Stimulated activated CD4-positive, alpha-beta T cell treated with anti-CD3 and anti-CD28 coated beads, Interleukin-1b, Interleukin-23, amount 100 ng/mL, for 24 hours (primary cell): ENCODE data around the gene HAND2.

ENCODE experiments used
- DNase-seq, 4 experiments: peaks; one replicate each; pipeline ENCODE4 v3.0.0-alpha.2; 2020; ENCODE audit warnings: low read depth in 4 of 4, low spot score in 1 of 4

HAND2 gene

DNA sequence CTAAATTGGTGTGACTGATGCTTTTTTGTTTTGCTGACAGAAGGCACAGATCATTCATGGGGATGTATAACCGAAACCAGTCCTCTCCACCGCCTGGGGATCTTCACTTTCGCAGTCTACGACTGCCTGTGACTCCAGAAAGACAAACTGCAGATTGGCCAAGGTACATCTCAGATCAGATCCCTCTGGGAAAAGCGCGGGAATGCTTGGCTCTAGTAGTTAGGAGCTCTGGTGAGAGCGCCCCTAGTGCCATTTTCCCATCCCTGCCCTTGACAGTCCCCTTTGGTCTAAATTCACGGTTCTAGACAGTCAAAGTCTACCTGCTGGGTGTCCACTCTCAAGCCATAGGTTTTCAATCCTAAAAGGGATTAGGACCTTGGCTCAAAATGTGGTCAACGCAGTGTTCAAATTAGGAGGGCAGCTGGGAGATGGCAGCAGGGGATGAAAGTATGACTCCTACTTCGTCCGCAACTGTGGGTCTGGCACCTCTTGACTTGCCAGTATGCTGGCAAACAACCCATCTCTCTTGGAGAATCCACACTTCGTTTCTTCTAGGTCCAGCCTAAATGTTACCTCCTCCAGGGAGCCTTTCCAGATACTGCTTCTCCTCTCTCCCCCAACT lies 6.9 kb upstream of the HAND2 start:
- DNase-seq, result no peak

DNA sequence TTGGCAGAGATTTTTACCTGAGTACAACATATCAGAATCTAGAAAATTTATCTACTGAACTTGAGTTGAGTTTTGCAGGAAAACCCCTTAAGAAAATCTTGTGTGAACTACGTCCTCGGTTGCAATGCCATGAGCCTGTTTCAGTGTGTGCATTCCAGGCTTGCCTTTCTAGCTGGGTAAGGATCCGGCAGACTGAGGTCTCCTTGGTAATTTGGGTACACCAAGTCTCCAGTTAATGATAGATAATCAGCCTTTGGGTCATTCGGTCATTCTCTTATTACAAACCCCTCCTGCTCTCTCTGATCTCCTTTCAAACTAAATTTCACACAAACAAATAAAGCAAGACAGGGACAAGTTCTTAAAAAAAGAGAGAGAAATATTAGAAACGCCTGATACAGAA lies 5.9 kb upstream of the HAND2 start:
- no peak for DNase-seq

DNA sequence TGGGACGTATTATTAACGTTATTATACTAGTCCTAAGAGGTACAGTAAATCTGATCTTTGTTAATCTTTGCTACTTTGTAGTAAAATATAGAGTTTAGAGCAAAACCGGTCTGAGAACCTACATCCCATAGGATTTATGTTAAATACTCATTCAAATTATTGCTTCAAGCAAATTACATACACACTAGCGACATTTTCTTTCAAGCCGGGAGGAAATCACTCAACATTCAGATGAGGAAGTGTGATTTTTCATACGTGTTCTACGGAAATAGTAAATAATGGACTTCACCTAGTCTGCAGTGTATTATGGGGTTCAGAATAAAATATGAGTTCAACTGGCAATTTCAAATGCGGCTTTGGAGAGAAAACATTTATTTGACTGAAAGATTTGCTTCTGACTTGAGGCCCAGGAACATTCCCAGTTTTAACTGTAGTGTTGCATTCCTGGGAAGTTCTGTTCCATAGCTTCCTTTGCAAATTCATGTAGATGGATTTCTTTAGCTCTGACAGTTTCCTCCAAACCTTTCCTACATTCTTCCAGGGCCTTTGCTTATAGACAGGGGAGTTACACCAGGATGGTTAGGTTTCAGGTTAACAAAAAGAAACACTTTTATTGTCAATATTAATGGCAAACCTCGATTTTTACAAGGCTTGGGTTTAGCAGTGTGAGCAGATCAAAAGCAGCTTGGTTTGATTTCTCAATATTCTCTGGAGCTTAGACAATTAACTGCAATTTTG lies 5.3 kb upstream of the HAND2 start:
- no peak for DNase-seq

DNA sequence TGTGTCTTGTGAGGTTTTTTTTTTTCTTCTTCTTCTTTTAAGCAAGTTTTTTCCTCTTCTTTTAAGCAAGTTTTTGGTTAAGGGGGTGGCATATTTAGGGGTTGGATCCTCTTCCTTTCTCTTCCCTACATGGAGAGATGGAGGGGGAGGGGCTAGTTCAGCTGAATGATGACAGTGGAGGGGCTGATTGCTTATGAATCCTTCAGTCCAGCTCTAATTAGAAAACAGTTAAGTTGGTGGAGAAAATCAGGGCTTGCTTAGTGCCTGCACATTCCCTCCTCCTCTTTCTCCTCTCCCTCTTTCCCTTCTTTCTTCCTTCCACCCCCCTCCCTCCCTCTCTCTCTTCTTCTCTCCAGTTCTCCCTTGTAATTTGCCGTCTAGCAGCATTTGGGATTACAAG lies 4.4 kb upstream of the HAND2 start:
- DNase-seq, result no peak

DNA sequence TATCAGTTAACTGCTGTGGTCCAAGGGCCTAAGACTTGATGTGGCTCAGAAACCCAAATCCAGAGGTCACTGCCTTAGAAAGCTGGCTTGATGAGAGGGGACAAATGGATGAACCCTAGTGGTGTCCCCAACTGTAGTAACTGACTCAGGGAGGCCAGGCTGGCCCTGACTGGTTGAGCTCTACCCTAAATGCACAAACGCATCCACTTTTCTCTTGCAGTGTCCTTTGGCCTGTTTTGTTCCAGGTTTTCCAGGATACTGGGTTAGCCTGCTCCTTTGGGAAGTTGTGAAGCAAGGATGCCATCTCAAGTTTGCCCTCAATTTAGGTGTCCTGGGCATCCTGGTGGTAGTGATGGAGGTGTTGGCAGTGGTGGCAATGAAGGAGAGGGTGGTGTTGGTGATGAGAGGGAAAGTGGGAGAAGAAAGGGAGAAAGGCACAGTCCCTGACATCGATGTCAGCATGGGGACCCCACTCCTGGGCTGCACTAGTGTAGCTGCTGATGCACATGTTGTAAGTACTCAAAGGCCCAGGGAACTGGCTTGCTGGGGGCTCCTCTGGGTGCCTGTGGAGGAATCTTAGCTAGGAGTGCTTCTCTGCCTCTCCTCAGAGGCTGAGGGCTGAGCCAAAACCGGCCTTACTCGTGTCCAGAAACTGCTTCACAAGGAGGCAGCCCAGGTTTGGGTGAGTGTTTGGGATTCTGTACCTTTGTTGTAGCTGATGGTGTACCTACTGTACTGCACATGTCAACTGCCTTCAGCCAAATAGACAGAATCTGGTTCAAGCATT lies 2.9 kb upstream of the HAND2 start:
- DNase-seq, result no peak

DNA sequence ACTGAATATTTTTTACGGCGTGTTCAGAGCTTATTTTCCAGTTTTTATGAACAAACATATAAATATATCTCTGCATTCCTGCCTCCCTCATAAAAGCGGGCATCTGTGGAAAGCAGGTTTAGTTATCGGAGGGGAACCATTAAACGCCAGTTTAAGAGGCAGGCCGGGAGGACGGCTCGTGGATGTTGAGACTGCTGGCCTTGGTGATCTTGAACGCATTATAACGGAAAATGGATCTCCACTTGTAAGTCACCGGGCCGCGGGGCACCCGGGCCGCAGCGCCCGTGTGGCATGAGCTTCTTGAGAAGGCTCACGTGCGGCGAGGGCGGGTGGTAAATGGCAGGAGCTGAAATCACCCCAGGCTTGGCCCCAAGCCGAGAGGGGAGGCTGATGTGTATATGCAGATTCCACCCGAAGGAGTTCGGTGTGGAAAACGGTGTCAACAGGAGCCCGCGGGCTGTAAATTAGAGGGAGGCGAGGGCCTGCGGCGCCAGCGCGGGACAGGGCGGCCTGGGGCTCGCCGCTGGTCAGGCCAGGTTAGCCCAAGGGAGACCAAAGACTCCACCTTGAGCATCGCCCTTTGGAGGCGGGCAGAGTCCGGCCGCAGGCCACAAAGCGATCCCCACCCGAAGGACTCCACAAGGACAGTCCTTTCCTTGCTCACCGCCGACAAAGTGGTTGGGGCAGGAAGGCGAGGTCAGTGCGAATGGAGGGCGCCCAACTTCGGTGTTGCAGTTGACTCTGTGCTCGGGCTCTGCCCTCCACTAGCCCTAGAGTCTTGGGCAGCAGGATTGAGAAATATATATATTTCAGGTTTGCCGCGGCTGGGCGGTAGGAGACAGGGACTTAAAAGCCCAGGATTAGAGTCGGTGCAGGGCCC lies 1.3 kb upstream of the HAND2 start:
- no peak for DNase-seq

DNA sequence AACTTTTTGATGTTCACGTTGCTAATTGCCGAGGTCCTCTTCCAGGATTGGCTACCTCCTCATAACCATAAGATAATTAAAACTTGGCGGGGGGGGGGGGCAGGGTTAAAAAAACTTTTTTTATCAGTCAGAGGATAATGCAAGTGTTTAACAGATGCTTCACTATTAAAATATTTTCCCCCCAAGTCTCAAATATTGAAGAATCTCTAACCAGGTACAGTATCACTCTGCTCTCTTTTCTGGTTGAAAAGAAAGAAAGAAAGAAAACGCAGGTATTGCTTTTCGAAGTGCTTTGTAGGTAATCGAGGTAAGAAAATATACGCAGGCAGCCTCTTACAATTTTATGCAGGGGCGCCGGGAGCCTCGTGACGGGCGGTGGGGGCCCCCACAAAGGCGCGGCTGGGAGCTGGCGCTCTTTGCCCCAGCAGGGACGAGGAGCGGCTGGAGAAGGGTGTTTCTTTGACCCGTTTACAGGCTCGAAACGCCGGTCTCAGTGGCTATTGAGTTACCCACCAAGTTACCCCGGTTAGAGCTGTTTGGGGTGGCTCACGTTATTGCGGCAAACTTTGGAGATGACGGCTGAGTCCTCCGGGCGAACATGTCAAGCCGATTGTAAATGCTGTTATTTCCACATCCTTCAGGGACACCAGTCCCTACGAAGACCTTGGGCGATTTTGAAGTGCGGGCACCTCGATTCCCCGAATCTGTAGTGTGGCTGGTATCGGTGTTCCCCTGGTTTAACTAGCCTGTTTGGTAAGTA lies 477 bp upstream of the HAND2 start:
- no peak for DNase-seq

DNA sequence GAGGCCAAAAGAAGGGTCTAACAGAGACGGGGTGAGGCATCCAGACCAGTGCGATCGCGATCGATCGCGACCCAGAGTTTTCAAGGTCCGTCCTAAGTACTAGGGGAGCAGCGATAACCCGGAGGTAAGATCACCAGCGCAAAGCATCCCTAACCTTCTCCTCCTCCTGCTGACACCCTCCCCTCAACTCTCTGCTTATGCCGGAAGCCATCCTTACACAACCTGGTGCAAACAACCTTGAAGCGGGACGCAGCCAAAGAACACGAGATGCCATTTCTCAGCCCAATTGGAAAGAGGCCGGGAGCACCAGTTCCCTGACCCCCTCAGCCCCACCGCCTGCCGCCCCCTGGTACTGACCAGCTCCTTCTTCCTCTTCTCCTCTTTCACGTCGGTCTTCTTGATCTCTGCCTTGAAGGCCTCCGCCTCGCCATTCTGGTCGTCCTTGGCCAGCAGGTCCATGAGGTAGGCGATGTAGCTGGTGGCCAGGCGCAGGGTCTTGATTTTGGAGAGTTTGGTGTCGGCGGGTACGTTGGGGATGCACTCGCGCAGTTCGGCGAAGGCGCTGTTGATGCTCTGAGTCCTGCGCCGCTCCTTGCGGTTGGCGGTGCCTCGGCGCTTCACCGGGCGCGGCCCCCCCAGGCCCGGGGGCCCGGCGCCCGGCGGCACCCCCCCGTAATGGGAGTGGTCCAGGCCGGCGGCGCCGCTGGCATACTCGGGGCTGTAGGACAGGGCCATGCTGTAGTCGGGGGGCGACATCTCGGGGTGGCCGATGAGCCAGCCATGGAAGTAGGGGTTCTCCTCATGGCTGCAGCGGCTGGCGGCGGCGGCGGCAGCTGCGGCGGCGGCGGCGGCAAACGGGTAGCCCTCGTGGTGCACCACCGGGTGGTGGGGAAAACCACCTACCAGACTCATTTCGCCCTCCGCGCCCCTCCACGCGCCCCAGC lies 1.4 kb downstream of the HAND2 start:
- DNase-seq, result no peak

DNA sequence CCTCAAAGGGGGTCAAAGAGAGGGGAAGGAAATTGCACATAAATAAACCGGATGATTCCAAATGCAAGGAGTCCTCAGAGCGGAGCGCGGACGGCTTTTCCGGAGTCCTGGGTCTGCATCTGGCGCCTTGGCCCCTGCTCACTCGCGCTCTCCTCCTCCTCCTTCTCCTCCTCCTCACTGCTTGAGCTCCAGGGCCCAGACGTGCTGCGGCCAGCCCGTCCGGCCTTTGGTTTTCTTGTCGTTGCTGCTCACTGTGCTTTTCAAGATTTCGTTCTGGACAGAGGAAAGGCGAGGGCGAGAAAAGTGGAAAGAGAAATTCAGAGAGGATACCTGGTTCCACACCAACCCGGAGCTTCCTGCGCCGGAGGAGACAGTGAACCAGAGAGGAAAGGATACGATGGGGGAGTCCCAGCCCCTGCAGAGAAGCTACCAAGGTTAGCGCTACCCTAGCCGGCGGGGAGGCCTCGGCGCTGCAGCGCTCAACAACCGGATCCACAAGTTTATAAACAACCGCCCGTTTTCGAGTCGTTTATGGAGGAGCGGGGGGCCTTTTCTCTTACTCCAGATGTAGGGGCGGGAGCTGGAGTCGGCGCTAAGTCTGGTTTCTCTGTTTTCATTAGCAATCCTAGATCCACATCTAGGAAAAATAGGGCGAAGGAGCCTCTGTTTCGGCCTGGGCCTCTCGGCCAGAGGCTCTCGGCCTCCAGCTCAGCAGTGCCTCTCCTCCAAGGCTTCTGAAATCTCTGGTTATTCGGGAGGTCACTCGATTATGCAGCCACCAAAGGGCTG lies 2.7 kb downstream of the HAND2 start:
- DNase-seq, result no peak

DNA sequence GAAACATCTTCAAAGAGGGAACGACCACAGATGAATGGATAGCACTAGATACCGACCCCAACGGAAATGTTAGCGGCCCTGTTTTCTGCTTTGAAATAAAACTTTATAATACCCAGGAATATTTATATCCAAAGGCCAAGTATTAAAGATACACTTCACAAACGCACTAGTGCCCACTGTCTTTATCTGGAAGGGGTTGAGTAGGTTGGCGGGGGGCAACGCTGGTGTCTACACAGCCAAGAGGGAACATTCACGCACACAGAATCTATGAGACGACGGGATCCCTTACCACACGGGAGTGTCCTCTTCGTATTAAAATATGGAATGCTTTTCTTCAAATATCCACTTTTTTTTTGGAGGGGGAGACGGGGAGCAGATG lies 3.3 kb downstream of the HAND2 start:
- DNase-seq, result no peak

DNA sequence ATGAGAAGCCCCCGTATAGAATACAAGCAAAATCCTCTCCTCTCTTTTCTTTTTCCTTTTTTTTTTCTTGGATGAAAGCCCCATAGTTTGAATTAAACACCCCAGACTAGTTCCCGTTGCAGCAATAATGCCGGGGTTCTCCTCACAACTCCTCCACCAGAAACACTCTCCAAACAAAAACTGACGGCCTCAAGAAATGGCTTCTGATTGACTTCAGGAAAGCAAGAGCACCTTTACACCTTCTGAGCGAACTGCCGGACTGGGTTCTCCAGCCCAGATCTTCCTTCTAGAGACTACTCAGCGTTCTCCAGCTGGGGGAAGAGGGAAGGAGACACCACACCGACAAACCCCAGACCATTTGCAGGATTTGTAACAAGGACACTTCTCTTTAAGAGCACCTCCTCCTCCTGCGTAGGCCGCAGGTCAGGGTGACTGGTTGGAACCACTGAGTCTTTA lies 4.0 kb downstream of the HAND2 start:
- DNase-seq, result no peak

DNA sequence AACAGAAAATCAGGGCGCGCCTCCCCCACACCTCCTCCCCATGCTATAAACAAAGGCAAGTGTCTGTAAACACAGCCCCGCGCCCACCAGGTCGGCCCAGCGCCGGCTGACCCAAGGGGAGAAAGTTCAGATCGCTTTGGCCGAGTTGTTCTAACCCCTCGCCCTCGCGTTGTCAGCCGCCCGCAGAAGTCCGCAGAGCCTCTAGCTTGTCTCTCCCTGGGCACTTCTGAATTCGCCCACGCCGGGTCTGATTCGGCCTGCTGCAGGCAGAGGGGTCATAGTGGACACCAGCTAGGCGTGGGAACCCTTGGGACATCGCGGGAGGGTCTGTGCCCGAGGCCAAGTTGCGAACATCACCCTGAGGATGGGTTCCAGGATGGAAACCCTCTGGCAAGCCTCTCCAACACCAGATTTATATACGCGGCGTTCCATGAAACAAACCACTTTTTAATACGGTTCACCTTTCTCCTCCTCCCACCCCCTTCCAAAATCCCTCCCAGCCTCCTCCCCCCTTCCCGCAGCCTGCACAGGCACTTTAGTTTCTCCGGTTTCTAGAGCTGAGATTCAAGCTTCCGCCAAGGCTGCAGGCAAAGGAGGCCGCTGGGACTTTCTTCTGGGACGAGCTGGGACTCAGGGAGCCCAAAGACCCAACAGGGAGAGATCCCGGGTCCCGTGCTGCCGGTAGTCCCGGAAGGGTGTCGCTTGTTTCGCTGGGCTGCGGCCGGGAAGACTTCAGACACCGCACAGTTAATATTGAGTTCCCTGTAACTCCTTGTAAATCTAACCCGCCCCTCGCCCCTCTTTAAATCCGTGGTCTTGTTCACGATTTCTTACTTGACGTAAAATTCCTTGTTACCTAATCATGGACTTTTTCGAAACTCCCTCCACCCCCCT lies 4.7 kb downstream of the HAND2 start:
- DNase-seq, result no peak

DNA sequence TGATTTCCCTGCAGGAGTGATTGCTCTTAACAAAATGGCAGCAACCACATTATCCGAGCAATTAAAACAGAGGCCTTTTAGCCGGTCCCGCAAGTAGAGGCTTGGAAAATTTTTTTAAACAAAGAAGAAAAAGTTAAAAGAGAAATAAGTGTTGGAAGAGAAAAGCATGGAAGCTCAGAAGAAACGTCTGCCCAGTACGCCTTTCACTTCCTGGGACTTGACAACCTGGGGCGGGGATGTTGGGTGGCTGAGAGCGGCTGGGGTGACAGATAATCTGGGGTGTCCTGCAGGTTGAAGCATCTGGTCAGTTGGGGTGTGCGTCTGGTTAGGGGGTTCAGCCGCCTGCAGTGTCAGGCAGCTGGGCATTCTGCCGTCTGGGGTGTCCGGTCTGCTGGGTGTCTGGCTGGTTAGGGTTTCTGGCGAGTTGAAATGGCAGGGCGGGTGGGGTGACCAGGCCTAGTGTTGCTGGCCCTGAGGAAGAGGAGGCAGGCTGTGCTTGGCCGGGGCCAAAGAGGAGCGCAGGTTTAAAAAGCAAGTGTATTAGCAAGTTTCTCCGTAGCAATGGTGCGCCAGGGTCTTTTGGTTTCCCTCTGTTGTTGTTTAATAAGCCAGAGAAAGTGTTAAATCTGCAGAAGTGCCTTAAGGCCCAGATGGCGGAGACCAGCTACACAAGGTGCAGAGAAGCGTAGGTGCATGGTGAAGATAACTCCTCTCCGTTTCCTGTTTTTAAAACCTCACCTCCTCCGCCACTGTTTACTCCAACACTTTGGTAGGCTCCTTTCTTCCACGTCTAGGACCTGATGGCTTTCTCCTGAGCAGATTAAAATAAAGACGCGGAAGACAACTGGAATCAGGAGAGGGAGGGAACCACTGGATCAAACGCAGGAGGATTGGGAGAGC lies 5.6 kb downstream of the HAND2 start:
- DNase-seq, result no peak

DNA sequence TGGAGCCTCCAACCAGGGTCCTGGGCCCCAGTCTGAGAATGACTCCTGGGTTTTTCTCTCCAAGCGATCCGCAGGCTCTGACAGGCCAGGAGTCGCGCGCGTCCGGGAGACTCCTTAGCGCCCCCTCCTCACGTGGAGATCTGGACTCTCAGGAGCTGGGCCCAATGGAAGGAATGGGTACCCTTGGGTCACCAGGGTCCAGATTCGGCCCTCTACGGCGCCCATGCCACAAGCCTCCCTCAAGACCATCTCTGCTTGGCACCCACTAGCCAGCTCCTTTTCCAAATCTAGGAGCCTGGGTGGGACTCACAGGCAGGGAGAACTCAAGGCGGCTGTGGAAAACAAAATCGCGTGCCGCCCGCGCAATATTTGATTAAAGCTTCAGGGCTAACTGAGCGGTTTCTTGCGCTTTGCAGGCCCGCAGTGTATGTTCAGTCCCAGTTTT lies 7.1 kb downstream of the HAND2 start:
- no peak for DNase-seq

DNA sequence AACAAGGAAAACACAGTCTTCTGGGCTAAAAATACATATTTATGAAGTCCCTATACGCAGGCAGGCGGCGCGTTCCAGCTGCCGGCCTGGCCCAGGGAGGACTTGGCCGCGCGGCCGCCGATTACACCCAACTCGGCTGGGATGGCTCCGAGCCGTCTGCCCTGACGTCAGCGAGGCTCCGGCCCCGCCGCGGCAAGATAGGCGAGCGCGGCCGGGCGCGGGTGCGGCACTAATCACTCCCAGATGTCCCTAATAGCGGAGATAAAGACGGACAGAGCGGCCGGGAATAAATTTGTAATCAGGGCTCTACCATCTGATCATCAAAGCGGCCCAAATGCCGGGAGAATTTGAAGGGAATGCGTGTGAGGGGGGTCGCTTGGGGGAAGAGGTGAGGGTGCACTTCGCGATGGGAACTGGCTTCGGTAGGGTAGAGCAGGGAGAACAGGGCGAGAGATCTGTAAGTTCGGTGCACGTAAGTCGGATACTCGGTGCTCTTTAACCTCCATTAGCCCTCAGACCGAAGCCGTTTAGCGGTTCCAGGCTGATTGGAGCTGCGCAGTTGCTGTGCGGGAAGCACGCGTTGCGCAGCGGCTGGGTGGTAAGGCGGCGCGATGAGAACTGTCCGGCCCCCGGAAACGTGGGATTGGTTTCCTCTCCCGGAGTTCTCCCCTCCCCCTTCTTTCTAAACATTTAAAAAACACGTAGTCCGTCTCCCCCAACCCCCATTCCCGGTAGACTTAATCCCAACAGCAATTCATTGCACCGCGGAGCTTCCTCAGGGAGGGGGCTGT lies 7.7 kb downstream of the HAND2 start:
- DNase-seq, result no peak
